ENCODE measurements around the gene TNS3. TPM values are rescaled to one million over a fixed set of nuclear protein-coding genes. Genes with fewer than 3 reads are reported as not detected.

The TNS3 gene
- total and polyA plus RNA-seq, 10 donors: 17.7 to 247 (median 147) TPM

DNA sequence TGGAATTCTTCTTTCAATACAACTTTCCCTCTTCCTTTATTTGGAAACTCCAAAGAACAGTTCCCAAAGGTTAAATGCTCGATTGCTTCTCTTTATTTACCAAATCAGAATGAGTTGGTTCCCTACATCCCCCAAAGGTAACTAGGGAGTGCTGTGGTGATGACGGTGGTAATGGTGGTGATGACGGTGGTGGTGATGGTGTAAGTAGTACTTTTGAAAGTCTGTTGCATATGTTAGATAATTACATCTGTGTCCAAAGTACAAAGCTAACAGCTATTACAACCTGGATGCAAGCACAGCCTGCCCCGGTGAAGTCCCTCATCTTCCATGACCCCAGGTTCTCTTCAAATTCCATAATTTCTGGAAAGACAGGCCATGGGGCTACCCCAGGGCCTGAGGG lies 115.1 kb downstream of the TNS3 start:
- no peaks in the 10 kb centered on the region for H3K27me3 ChIP-seq (replicated peaks in 1 of 7)
- TF ChIP-seq POLR2A (IDR thresholded peaks at IDR 0.05) (no peak), POLR2AphosphoS5 (IDR thresholded peaks at IDR 0.05) (no peak), CTCF (IDR thresholded peaks at IDR 0.05 in 8 of 11, conservative IDR thresholded peaks at IDR 0.05 in 3 of 11) (no peak)
- peak overlapping the region in 4 of 8 donors; percentile 5 to 46 (median 31) for H3K27ac ChIP-seq
- peaks cover 0 to 54% (median 0%) of the 10 kb centered on the region in 6 donors for H3K36me3 ChIP-seq
- H3K4me1 ChIP-seq: peaks cover 0 to 25% (median 0%) of the 10 kb centered on the region in 6 donors
- H3K9me3 ChIP-seq: no peaks in the 10 kb centered on the region
- no peak overlapping the region for H3K4me3 ChIP-seq
- intact Hi-C loops (cut with DNase I; ENCODE audit: low total_unique reads): no loop called here
- 86 to 88% (median 87%) methylated on average over 4 of the region's 4 CpGs for WGBS, 5 donors
- DNase-seq: no peak

GRCh38 chr7:47465191-47465590 lies 116.7 kb downstream of the TNS3 start:
- H3K4me3 ChIP-seq: no peak overlapping the region
- no peaks in the 10 kb centered on the region for H3K9me3 ChIP-seq
- no peak for DNase-seq
- TF ChIP-seq POLR2AphosphoS5 (IDR thresholded peaks at IDR 0.05) (no peak), CTCF (IDR thresholded peaks at IDR 0.05 in 8 of 11, conservative IDR thresholded peaks at IDR 0.05 in 3 of 11) (no peak), POLR2A (IDR thresholded peaks at IDR 0.05) (no peak)
- H3K4me1 ChIP-seq: peaks cover 0 to 37% (median 6%) of the 10 kb centered on the region in 6 donors
- H3K27me3 ChIP-seq (replicated peaks in 1 of 7): no peaks in the 10 kb centered on the region
- 78 to 89% (median 83%) methylated on average over 7 of the region's 7 CpGs for WGBS, 5 donors
- H3K36me3 ChIP-seq: peaks cover 0 to 39% (median 0%) of the 10 kb centered on the region in 6 donors
- intact Hi-C loops (cut with DNase I; ENCODE audit: low total_unique reads): no loop called here
- no peak overlapping the region for H3K27ac ChIP-seq

GRCh38 chr7:47464266-47464665 lies 117.6 kb downstream of the TNS3 start:
- no peak for TF ChIP-seq POLR2AphosphoS5 (IDR thresholded peaks at IDR 0.05)
- TF ChIP-seq POLR2A (IDR thresholded peaks at IDR 0.05): no peak
- no peak for TF ChIP-seq CTCF (IDR thresholded peaks at IDR 0.05 in 8 of 11, conservative IDR thresholded peaks at IDR 0.05 in 3 of 11)
- WGBS, 5 donors: 88 to 96% (median 90%) methylated on average over 9 of the region's 9 CpGs
- H3K36me3 ChIP-seq: peaks cover 0 to 39% (median 0%) of the 10 kb centered on the region in 6 donors
- no peak for DNase-seq
- no peaks in the 10 kb centered on the region for H3K27me3 ChIP-seq (replicated peaks in 1 of 7)
- H3K9me3 ChIP-seq: no peaks in the 10 kb centered on the region
- no peak overlapping the region for H3K27ac ChIP-seq
- intact Hi-C loops (cut with DNase I; ENCODE audit: low total_unique reads): no loop called here
- peaks cover 0 to 43% (median 6%) of the 10 kb centered on the region in 6 donors for H3K4me1 ChIP-seq
- no peak overlapping the region for H3K4me3 ChIP-seq

DNA sequence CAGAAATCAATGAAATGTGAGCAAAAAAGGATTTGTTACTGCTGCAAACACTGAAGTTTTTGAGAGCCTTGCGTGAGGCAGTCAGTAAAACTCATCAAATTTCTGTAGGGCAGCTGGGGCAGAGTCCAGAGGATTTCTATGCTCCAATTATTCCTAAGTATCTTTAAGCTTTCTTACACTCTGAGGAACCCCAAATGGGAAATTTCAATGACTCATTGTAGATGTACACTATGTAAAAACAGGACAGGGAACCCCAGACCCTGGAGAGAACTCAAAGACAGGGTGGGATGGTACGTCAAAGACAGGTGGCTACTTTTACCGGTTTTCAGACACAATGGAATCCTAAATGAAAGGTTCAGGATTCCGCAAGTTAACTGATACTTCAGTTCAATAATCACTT lies 120.2 kb downstream of the TNS3 start:
- no peak for TF ChIP-seq POLR2A (IDR thresholded peaks at IDR 0.05)
- TF ChIP-seq POLR2AphosphoS5 (IDR thresholded peaks at IDR 0.05): no peak
- no peak for TF ChIP-seq CTCF (IDR thresholded peaks at IDR 0.05 in 8 of 11, conservative IDR thresholded peaks at IDR 0.05 in 3 of 11)
- no peaks in the 10 kb centered on the region for H3K9me3 ChIP-seq
- WGBS, 5 donors: 92 to 98% (median 93%) methylated on average over 4 of the region's 4 CpGs
- intact Hi-C loops (cut with DNase I; ENCODE audit: low total_unique reads): no loop called here
- no peak overlapping the region for H3K4me3 ChIP-seq
- DNase-seq: no peak
- H3K27ac ChIP-seq: peak overlapping the region in 2 of 8 donors; percentile 6 to 24
- H3K27me3 ChIP-seq (replicated peaks in 1 of 7): no peaks in the 10 kb centered on the region
- H3K36me3 ChIP-seq: peaks cover 0 to 28% (median 0%) of the 10 kb centered on the region in 6 donors
- H3K4me1 ChIP-seq: peaks cover 15 to 58% (median 18%) of the 10 kb centered on the region in 6 donors

All from spleen (tissue), 11 donors.